Body of pancreas (tissue), 4 donors: Measurements from ENCODE around the gene ACADVL. TPM values are rescaled to one million over a fixed set of nuclear protein-coding genes. Genes with fewer than 3 reads are reported as not detected.
"Not testable (repeated sequence)": the region's sequence is repeated elsewhere in the genome, so short reads cannot be mapped to it uniquely, and the experiment has no call there.

ENCODE experiments used
- ATAC-seq: fragments of 150-250 bp; one replicate; pipeline ENCODE4 v1.9.1; 2016
- DNase-seq, 4 donors: peaks; one replicate each; pipeline ENCODE4 v3.0.0-alpha.2; 2019
- H3K27ac ChIP-seq, 4 donors: fragments of 200-600 bp; sonication (generic); 1 replicate in 3 of 4; 2 replicates in 1 of 4; pipeline versions ENCODE4 v1.5.1 to v1.6.1; 2016 to 2019; ENCODE audit warnings: mild to moderate bottlenecking in 1 of 4, mixed read lengths in 1 of 4, moderate library complexity in 1 of 4
- H3K27me3 ChIP-seq, 2 donors: fragments of 200-600 bp; sonication (generic); one replicate each; pipeline ENCODE4 v1.6.0; 2016; ENCODE audit warnings: mild to moderate bottlenecking in 1 of 2
- H3K36me3 ChIP-seq, 2 donors: fragments of 200-600 bp; sonication (generic); replicated peaks in 1 of 2; 2 replicates each; pipeline ENCODE4 v1.5.1; 2016; ENCODE audit warnings: low read depth in 2 of 2; ENCODE audit not compliant: insufficient read depth in 1 of 2
- H3K4me1 ChIP-seq: fragments of 200-600 bp; sonication (generic); one replicate; pipeline ENCODE4 v1.6.0; 2016
- H3K4me3 ChIP-seq, 2 donors: fragments of 200-600 bp; sonication (generic); 1 replicate in 1 of 2; 2 replicates in 1 of 2; pipeline ENCODE4 v1.5.1; 2016 to 2019
- H3K9me3 ChIP-seq, 3 donors: fragments of 200-600 bp; sonication (generic); 1 replicate in 2 of 3; 2 replicates in 1 of 3; pipeline ENCODE4 v1.5.1; 2016
- POLR2A ChIP-seq, 3 donors: fragments of 450-650 bp; IDR thresholded peaks; one replicate each; pipeline ENCODE4 v1.6.1; 2016; ENCODE audit warnings: antibody characterized with exemption in 3 of 3, mild to moderate bottlenecking in 2 of 3
- WGBS, 2 donors: methylation state at CpG; one replicate each; pipeline ENCODE4 v1.1.5; 2017; 5-methylcytosine and 5-hydroxymethylcytosine counted together
- intact Hi-C: fragments of 100-400 bp; cut with DNase I; formaldehyde crosslinking; loops from one replicate; pipeline ENCODE4 v1.15.1; 2023
- total RNA-seq, 2 donors: library from RNA; depleted of rRNA; stranded (reverse); fragments of >200 nt; gene quantifications; one replicate each; pipeline ENCODE4 v1.1.0, GENCODE V29; 2016
- TF ChIP-seq, protein P1 (sequence below), 7 experiments: fragments of 450-650 bp in 4 of 7; fragments of 200-600 bp in 3 of 7; sonication (generic) in 3 of 7; IDR thresholded peaks; one replicate each; pipeline ENCODE4 v1.5.1; 2016 to 2019; ENCODE audit warnings: antibody characterized with exemption in 7 of 7

The ACADVL gene
- total RNA-seq, 2 donors from 2014 or later: 887 to 1,901 TPM

DNA sequence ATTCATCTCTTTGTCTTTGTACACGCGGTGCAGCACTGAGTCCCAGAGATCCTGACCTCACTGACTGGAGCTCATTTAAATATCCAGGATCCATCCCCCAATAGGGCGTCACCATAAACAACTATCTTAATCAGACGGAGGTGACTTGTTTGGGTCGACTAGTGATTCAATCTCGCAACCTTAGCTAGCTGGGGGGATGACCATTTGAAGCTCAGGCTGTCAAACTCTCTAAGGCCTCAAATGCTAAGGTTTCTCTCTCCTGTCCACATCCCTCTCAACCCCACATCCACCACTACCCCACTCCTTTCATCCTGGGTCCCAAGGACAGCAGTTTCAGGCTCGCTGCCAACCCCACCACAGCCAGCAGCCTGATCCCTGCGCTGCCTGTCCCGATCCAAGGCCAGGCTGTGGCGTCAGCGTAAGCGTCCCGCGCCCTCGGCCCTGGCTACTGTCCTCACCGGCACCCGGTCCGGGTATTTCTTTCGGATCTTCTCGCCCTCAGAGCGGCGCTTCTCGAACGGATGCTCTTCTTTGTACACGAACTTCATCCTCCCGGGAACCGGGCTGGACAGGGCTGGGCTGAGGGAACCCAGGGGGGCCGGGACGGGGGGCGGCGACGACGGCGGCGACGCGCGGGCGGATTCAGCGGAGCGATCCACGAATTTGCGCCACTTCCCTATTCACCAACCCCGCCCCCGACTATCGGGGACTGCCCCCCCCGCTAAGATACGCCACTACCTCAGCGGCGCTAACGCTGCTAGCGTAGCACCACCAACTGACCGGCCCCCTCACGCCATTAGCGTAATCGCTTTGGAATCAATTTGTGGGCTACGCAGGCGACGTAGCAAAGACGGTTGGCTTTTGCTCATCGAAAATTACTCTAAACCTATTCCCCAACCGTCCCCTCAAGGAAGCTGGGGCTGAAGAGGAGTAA is 22.3 kb downstream of the ACADVL start, which contains the start of gene GABARAP:
GABARAP (minus strand) TSS at position 667 of the 934 bp plus-strand sequence; CDS start at position 548, 119 bp downstream.
- DNase-seq (peak; percentile 95 to 96 (median 96)), ATAC-seq (peak; percentile 72)
- H3K36me3 ChIP-seq: peaks cover 0 to 6% of the 10 kb centered on the region in 2 donors
- no peaks in the 10 kb centered on the region for H3K9me3 ChIP-seq
- peaks cover 43% of the 10 kb centered on the region for H3K4me1 ChIP-seq
- H3K27ac ChIP-seq: peak within 1 kb of the TSS; percentile 92 to 98 (median 98)
- intact Hi-C loops: no loop called here
- TF ChIP-seq, protein P1, sequence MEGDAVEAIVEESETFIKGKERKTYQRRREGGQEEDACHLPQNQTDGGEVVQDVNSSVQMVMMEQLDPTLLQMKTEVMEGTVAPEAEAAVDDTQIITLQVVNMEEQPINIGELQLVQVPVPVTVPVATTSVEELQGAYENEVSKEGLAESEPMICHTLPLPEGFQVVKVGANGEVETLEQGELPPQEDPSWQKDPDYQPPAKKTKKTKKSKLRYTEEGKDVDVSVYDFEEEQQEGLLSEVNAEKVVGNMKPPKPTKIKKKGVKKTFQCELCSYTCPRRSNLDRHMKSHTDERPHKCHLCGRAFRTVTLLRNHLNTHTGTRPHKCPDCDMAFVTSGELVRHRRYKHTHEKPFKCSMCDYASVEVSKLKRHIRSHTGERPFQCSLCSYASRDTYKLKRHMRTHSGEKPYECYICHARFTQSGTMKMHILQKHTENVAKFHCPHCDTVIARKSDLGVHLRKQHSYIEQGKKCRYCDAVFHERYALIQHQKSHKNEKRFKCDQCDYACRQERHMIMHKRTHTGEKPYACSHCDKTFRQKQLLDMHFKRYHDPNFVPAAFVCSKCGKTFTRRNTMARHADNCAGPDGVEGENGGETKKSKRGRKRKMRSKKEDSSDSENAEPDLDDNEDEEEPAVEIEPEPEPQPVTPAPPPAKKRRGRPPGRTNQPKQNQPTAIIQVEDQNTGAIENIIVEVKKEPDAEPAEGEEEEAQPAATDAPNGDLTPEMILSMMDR (IDR thresholded peaks at IDR 0.05): peak in 2 of 7 experiments; percentile 5 to 11
- peak; percentile 70 to 84 (median 83) for TF ChIP-seq POLR2A (IDR thresholded peaks at IDR 0.05)
- H3K27me3 ChIP-seq: no peaks in the 10 kb centered on the region
- WGBS, 2 donors: 0 to 1% methylated on average over 23 to 61 of the region's 62 CpGs
- peak within 1 kb of the TSS; percentile 56 to 88 for H3K4me3 ChIP-seq

DNA sequence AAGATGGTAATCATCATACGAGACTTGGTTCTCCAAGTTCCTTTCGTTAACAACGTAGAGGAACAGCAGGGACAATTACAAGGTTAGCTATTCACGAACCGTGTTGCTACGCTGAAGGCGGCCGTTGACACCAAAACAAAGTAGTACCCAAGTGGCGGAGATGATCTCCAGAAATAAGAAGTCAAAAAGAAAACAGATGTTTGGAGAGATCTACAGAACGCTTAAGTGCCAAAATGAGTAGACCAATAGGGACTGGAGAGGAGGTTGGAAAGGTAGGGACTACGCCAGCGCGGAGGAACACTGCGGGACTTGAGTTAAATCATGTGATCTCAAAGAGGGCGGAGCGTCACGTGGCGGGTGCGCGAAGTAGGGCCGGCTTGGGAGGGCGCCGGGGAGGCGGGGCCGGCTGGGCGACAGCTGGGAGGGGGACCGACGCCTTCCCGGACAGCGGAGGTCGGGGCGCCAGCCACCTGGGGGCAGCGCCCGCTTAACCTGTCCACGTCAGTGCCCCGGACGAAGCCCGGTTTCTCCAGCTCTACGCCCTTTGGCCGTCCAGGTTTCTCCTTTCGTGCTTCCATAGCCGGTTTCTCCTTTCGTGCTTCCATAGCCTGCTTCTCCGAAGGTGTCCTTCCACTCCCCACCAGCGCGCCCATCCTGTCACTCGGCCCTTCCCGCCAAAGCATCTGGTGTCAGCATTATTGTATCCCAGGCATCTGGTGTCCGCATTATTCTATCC is 23.1 kb downstream of the ACADVL start:
- TF ChIP-seq, protein P1 (IDR thresholded peaks at IDR 0.05): peak in 3 of 7 experiments; percentile 1 to 36 (median 30)
- peak; percentile 80 to 89 (median 84) for TF ChIP-seq POLR2A (IDR thresholded peaks at IDR 0.05)
- Histone ChIP-seq H3K36me3 (peaks cover 0 to 6% of the 10 kb centered on the region in 2 donors), H3K4me3 (peak overlapping the region; percentile 35 to 88), H3K27ac (peak overlapping the region; percentile 92 to 98 (median 98)), H3K27me3 (no peaks in the 10 kb centered on the region), H3K4me1 (peaks cover 36% of the 10 kb centered on the region), H3K9me3 (no peaks in the 10 kb centered on the region)
- peak; percentile 96 to 97 (median 97) for DNase-seq
- WGBS, 2 donors: 0 to 1% methylated on average over 46 to 49 of the region's 49 CpGs
- intact Hi-C loops: no loop called here
- peak; percentile 60 for ATAC-seq

DNA sequence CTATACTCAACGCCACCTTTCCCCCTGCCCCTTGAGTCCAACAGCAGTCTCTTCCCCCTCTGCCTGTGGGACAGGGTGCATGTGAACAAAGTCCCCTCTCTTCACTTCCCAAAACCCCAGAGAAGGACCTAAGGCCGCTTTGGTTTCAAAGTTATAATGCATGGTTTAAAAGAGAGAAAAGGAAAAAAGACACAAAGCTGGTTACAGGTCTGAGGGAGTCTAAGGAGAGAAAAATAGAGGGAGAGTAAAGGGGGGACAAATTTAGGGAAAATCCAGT is 23.7 kb downstream of the ACADVL start:
- Histone ChIP-seq H3K4me1 (peaks cover 37% of the 10 kb centered on the region), H3K27me3 (no peaks in the 10 kb centered on the region), H3K9me3 (no peaks in the 10 kb centered on the region), H3K36me3 (peaks cover 0 to 6% of the 10 kb centered on the region in 2 donors), H3K27ac (peak overlapping the region; percentile 92 to 98 (median 98)), H3K4me3 (peak overlapping the region; percentile 35 to 88)
- TF ChIP-seq POLR2A (IDR thresholded peaks at IDR 0.05): no peak
- TF ChIP-seq, protein P1 (IDR thresholded peaks at IDR 0.05): no peak
- ATAC-seq (no peak), DNase-seq (no peak)
- WGBS, 2 donors: 11 to 30% methylated on average over 2 of the region's 2 CpGs
- intact Hi-C loops: no loop called here

DNA sequence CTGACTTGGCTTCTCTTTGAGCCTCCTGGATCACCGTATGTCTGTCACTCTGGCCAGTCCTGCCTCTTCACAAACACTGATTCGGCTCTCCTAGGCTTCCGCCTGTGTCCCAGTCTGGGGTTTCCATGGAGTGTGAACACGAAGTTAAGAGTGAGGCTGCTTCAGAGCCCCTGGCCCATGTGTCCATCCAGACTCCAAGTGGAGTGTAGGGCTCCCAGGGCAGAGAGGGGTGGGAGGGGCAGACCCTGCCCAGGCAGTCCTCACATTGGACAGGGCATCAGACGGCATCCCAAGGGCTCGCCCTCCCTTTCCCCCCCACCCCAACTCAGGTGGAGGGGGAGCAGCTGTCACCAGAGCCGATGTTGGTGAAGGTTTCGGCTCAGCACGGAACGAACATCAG is 24.1 kb downstream of the ACADVL start:
- DNase-seq: peak in 2 of 4 donors; percentile 20 to 22
- WGBS, 2 donors: 56 to 64% methylated on average over 9 to 10 of the region's 10 CpGs
- Histone ChIP-seq H3K4me1 (peaks cover 42% of the 10 kb centered on the region), H3K27ac (peak overlapping the region; percentile 92 to 98 (median 98))
- intact Hi-C loops, H3K27me3 ChIP-seq, H3K9me3 ChIP-seq, H3K36me3 ChIP-seq, H3K4me3 ChIP-seq, ATAC-seq: not testable (repeated sequence)

DNA sequence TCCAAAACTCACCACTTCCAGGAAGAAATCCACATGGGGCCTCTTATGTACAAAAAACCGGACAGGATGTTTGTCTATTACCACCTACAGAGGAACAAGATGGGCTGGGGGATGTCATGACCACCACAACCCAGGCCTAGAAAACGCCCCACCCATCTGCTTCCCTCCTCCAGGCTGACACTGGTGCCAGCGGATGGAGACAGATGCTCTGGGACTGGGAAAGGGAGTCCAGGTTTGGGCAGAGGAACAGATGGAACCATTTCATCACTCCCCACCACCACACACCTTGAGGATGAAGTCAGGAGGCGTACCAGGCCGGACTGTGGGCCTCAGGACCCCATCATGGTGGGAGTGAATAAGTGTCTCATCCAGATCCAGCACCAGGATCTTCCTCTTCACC is 27.0 kb downstream of the ACADVL start:
- no peaks in the 10 kb centered on the region for H3K27me3 ChIP-seq
- intact Hi-C loops: no loop called here
- ATAC-seq: no peak
- H3K9me3 ChIP-seq: no peaks in the 10 kb centered on the region
- DNase-seq: no peak
- H3K27ac ChIP-seq: no peak overlapping the region
- peaks cover 42% of the 10 kb centered on the region for H3K4me1 ChIP-seq
- no peak overlapping the region for H3K4me3 ChIP-seq
- TF ChIP-seq POLR2A (IDR thresholded peaks at IDR 0.05): no peak
- TF ChIP-seq, protein P1 (IDR thresholded peaks at IDR 0.05): no peak
- 73 to 91% methylated on average over 2 to 5 of the region's 5 CpGs for WGBS, 2 donors
- peaks cover 0 to 4% of the 10 kb centered on the region in 2 donors for H3K36me3 ChIP-seq
